ENCODE measurements around the gene HNRNPC. TPM values are rescaled to one million over a fixed set of nuclear protein-coding genes. Genes with fewer than 3 reads are reported as not detected.

HNRNPC gene
- total RNA-seq, 1 experiment from 2014 or later: 1,062 TPM

DNA sequence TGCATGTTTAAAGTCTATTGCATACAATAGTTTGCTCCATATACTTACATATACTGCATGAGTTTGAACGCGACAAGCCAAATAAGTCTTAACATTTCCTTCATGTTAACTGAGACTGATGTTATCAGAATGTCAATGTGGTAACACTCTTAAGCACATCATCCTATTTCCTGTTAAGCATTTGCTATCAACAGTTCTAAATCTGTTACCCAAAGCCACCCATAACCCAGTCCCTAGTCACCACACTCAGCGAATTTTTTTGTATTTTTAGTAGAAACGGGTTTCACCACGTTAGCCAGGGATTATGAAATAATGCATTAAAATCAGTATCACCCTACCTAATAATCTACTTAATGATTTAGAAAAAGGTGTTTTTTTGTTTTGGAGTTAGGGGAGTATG, 39.4 kb downstream of the HNRNPC start:
- H2AFZ ChIP-seq (ENCODE audit: low read length): no peak overlapping the region

More for the DNA sequence above, 39.4 kb downstream of the HNRNPC start:
- TF ChIP-seq, protein P1, sequence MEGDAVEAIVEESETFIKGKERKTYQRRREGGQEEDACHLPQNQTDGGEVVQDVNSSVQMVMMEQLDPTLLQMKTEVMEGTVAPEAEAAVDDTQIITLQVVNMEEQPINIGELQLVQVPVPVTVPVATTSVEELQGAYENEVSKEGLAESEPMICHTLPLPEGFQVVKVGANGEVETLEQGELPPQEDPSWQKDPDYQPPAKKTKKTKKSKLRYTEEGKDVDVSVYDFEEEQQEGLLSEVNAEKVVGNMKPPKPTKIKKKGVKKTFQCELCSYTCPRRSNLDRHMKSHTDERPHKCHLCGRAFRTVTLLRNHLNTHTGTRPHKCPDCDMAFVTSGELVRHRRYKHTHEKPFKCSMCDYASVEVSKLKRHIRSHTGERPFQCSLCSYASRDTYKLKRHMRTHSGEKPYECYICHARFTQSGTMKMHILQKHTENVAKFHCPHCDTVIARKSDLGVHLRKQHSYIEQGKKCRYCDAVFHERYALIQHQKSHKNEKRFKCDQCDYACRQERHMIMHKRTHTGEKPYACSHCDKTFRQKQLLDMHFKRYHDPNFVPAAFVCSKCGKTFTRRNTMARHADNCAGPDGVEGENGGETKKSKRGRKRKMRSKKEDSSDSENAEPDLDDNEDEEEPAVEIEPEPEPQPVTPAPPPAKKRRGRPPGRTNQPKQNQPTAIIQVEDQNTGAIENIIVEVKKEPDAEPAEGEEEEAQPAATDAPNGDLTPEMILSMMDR (conservative IDR thresholded peaks at IDR 0.05): no peak
- H3K4me1 ChIP-seq (ENCODE audit: insufficient read depth, low read length): no peaks in the 10 kb centered on the region
- H3K23ac ChIP-seq (ENCODE audit: insufficient read length, low read depth, low read length): no peak overlapping the region
- H3K79me1 ChIP-seq (ENCODE audit: insufficient read depth, low read depth, low read length, poor library complexity, severe bottlenecking): peaks cover 3% of the 10 kb centered on the region
- peaks cover 46% of the 10 kb centered on the region; the same call in 1 of the 2 replicates for H3K79me2 ChIP-seq (ENCODE audit: insufficient read depth, low read length)
- H3K9ac ChIP-seq (ENCODE audit: extremely low read depth, insufficient read length, low read length): no peak overlapping the region
- H3K4me2 ChIP-seq (ENCODE audit: insufficient read depth, insufficient read length, low read length): no peak overlapping the region
- H2AK5ac ChIP-seq (ENCODE audit: insufficient read length, low read length): no peak overlapping the region
- H3K14ac ChIP-seq (ENCODE audit: insufficient read depth, low read length): no peak overlapping the region
- no peaks in the 10 kb centered on the region for H3K23me2 ChIP-seq (ENCODE audit: insufficient read length, low read depth, low read length, poor library complexity, severe bottlenecking)
- Mint-ChIP-seq H3K36me3 (ENCODE audit: insufficient read depth in 1 of 3, low read depth in 3 of 3) (peaks cover 64 to 97% (median 88%) of the 10 kb centered on the region in 3 experiments), H3K27me3 (ENCODE audit: low read depth) (no peaks in the 10 kb centered on the region; the same call in 1 of the 2 replicates), H3K4me3 (no peak overlapping the region), H3K4me1 (peaks cover 21 to 23% of the 10 kb centered on the region in 2 experiments), H3K27ac (peak overlapping the region in 1 of 3 experiments; percentile 24; a peak in 1 of 7 replicates), H3K9me3 (no peaks in the 10 kb centered on the region)
- no CpG with 5 or more reads among the region's 5 CpGs for whole genome bisulfite sequencing (ENCODE audit: extremely low coverage, insufficient read length, low lambda C conversion rate)
- no peak overlapping the region for H4K91ac ChIP-seq (ENCODE audit: insufficient read length, low read depth, low read length)
- H2BK15ac ChIP-seq (ENCODE audit: low read depth, low read length): no peak overlapping the region
- H3T11ph ChIP-seq (ENCODE audit: low read length): no peak overlapping the region
- H4K8ac ChIP-seq (replicated peaks; ENCODE audit: insufficient read length, low read depth, low read length): no peak overlapping the region
- H2BK120ac ChIP-seq (ENCODE audit: low read depth, low read length, poor library complexity, severe bottlenecking): no peak overlapping the region
- H2BK5ac ChIP-seq (ENCODE audit: insufficient read length, low read length): no peak overlapping the region
- H3K4ac ChIP-seq (ENCODE audit: low read depth, low read length): no peak overlapping the region
- H3K9me3 ChIP-seq (ENCODE audit: control insufficient read depth, low read depth, low read length): no peaks in the 10 kb centered on the region
- no peak overlapping the region for H3K56ac ChIP-seq (ENCODE audit: insufficient read length, low read depth, low read length)
- no peak overlapping the region for H3K27ac ChIP-seq (ENCODE audit: insufficient read length, low read depth, low read length)
- no peaks in the 10 kb centered on the region for H4K20me1 ChIP-seq (ENCODE audit: control insufficient read depth, insufficient read depth, insufficient read length)
- H3K27me3 ChIP-seq (ENCODE audit: insufficient read depth, low read length): no peaks in the 10 kb centered on the region
- no peak for DNase-seq
- no peak overlapping the region for H2BK20ac ChIP-seq (ENCODE audit: low read depth, low read length, poor library complexity, severe bottlenecking)
- no peak overlapping the region for H2BK12ac ChIP-seq (ENCODE audit: insufficient read length, low read depth, low read length)
- no peak overlapping the region for H3K18ac ChIP-seq (ENCODE audit: insufficient read length, low read depth, low read length)
- no peak overlapping the region for H4K5ac ChIP-seq (ENCODE audit: insufficient read length, low read depth, low read length)

All from H9 (cell line).